ENCODE measurements around the gene SLC4A5. TPM values are rescaled to one million over a fixed set of nuclear protein-coding genes. Genes with fewer than 3 reads are reported as not detected.

SLC4A5 gene, protein sequence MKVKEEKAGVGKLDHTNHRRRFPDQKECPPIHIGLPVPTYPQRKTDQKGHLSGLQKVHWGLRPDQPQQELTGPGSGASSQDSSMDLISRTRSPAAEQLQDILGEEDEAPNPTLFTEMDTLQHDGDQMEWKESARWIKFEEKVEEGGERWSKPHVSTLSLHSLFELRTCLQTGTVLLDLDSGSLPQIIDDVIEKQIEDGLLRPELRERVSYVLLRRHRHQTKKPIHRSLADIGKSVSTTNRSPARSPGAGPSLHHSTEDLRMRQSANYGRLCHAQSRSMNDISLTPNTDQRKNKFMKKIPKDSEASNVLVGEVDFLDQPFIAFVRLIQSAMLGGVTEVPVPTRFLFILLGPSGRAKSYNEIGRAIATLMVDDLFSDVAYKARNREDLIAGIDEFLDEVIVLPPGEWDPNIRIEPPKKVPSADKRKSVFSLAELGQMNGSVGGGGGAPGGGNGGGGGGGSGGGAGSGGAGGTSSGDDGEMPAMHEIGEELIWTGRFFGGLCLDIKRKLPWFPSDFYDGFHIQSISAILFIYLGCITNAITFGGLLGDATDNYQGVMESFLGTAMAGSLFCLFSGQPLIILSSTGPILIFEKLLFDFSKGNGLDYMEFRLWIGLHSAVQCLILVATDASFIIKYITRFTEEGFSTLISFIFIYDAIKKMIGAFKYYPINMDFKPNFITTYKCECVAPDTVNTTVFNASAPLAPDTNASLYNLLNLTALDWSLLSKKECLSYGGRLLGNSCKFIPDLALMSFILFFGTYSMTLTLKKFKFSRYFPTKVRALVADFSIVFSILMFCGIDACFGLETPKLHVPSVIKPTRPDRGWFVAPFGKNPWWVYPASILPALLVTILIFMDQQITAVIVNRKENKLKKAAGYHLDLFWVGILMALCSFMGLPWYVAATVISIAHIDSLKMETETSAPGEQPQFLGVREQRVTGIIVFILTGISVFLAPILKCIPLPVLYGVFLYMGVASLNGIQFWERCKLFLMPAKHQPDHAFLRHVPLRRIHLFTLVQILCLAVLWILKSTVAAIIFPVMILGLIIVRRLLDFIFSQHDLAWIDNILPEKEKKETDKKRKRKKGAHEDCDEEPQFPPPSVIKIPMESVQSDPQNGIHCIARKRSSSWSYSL
- total RNA-seq: 0.16 and 0.26 TPM in 2 replicates

DNA sequence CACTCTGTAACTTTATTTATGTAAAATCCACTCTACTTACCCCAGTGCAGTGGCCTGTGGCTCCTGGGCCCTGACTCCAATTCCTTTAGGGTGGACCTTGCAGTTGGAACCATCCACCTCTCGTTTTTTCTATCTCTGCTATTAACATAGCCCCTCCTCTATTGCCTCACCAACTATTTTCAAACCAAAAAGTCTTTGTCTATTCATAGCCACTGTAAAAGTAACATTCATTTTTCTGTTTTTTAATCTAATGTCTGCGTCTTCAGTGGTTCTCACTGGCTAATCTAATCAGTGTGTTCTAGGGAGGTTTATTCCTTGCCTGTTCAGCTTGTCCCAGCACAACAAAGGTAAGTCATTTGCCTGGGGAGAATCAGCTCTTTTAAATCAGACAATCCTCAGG lies at the start of gene SLC4A5:
SLC4A5 (minus strand) TSS at position 101 of the 400 bp plus-strand sequence. CDS start 28,393 bp downstream, outside the sequence.

DNA sequence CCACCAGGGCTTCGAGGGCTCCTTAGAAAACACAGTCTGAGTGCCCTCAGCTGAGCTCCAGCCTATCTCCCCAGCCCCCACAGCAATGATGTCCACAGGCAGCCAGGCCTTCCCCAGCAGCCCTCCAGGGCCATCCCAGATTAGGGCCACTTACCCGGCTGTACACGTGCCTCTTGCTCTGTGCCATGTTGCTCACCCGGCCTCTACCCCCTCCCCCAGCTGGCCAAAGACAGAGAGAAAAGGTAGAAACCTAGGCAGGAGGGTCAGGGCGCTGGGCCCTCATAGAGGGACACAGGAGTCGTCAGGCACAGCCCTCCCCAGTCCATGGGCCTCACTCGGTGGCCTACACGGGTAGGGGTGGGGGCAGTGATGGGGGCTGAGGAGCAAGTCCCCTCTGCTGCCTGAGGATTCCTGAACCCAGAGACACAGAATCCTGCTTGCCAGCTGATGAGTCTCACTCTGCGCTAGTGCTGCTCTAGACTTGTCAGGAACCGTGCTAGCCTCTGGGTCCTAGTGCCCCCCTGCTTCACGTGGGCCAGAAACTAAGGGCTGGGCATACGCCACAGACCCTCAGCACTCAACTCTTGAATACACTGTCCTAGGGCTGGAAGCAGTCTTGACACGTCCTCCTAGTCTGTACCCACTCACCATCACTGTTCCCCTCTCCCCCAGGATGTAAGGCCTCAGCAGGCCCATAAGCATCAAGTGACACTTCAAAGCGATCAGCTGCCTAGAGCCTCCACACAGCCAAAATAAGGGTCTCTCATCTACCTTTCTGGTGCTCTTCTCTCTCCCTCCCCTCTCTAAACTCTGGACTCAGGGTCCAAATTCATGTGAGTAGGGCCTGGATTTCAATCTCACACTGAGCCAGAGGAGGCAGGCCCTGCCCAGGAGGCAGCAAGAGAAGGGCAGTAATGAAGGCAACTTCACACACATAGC lies 36.9 kb upstream of the SLC4A5 start, which contains the start of gene DCTN1:
DCTN1 (minus strand) TSS at position 461 of the 939 bp plus-strand sequence; CDS start at position 187, 274 bp downstream.

DNA sequence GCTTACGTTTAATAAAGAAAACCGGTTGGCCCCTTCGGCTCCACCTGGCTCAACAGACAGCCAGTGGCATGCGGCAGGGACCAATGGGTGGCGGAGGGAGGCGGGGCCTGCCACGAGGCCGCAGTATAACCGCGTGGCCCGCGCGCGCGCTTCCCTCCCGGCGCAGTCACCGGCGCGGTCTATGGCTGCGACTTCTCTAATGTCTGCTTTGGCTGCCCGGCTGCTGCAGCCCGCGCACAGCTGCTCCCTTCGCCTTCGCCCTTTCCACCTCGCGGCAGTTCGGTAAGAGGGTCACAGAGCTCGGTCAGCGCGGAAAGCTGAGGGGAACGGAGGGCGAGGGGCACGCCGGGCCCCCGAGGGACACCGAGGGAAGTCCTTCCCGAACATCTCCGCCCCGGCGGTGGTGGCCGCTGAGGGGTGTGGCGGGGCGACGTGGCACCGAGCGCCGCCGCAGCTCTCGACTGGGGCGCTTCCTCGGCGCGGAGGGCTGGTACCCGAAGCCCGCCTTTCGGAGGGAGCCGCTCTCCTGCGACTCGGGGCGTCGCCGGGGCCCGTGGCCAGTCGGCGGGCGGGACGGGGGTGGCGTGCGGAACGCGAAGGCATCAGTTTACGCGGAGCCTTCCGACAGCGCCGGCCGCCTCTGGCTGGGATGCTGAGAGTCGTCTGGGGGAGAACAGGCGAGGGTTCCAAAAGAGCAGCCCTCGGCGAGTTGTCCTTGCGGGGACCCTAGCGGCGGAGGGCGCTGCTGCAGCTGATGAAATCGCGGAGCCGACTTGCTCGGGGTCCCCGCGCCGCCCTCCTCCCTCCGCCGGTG lies 144.5 kb downstream of the SLC4A5 start, which contains the start of gene MTHFD2:
MTHFD2 (plus strand) TSS at position 155 of the 814 bp plus-strand sequence; CDS start at position 182, 27 bp downstream.

DNA sequence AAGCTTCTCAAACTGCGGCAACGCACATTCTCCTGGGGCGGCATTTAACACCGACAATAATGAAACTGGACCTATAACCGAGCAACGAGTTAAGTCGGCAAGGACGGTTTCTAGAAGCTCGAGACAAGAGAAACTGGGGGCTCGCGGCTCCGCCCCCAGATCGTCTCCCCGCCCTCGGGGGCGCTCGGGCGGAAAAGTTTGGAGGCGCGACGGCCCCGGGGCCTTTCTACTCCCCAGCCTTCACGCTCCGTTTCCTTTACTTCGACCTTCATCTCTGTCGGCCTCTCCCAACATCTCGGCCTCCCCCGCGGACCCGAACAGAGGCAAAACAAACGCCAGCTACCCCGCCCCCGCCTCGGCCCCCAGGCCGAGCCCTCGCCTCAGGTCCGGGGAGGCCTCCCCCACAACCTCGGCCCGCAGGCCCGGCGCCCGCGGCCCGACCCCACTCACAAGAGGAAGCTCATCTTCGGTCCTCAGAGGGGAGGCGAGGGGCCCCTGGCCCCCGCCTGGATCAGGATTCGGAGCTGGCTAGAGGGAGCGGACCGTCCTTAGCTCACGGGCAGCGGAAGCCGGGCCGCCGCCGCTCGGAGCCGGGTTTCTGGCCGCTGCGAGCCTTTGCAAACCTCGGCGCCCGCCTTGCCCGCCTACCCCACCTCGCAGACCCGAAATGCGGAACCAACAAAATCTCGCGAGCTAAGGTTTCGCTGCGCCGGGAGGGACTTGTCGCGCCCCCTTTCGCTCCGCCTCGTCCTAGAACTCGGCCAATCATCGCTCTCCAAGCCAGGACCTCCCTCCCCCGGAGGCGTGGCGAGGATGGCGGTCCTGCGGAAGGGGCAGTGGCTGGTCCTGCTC lies 164.8 kb downstream of the SLC4A5 start, which contains the start of gene MOB1A:
MOB1A (minus strand) TSS at position 669 of the 852 bp plus-strand sequence; CDS start at position 464, 205 bp downstream.

Other genes with a start within 250 kb of the SLC4A5 start
- gene BOLA3, start 195.5 kb downstream of the SLC4A5 start, total RNA-seq: 14.5 and 24.0 TPM in 2 replicates
- 37.4 and 58.3 TPM in 2 replicates for gene MOB1A, start 164.5 kb downstream of the SLC4A5 start, total RNA-seq
- gene MTHFD2, start 144.8 kb downstream of the SLC4A5 start, total RNA-seq: 29.0 and 69.7 TPM in 2 replicates
- 239 and 256 TPM in 2 replicates for gene DCTN1, start 36.9 kb upstream of the SLC4A5 start, total RNA-seq
- gene C2orf81, start 78.2 kb upstream of the SLC4A5 start, total RNA-seq: 0.79 and 1.4 TPM in 2 replicates
- 28.6 and 30.6 TPM in 2 replicates for gene WDR54, start 78.3 kb upstream of the SLC4A5 start, total RNA-seq
- 17.8 and 18.1 TPM in 2 replicates for gene RTKN, start 98.5 kb upstream of the SLC4A5 start, total RNA-seq
- 14.2 and 30.1 TPM in 2 replicates for gene INO80B, start 111.7 kb upstream of the SLC4A5 start, total RNA-seq
- 79.4 and 88.0 TPM in 2 replicates for gene WBP1, start 115.0 kb upstream of the SLC4A5 start, total RNA-seq
- gene MOGS, start 122.0 kb upstream of the SLC4A5 start, total RNA-seq: 28.0 and 33.4 TPM in 2 replicates
- 68.4 and 79.9 TPM in 2 replicates for gene MRPL53, start 129.3 kb upstream of the SLC4A5 start, total RNA-seq
- gene CCDC142, start 139.6 kb upstream of the SLC4A5 start, total RNA-seq: 15.9 and 21.0 TPM in 2 replicates
- gene TTC31, start 139.7 kb upstream of the SLC4A5 start, total RNA-seq: 7.6 and 9.1 TPM in 2 replicates
- gene LBX2, start 156.2 kb upstream of the SLC4A5 start, total RNA-seq: 3.8 and 6.4 TPM in 2 replicates
- 28.2 and 34.9 TPM in 2 replicates for gene PCGF1, start 164.3 kb upstream of the SLC4A5 start, total RNA-seq
- gene TLX2, start 171.0 kb upstream of the SLC4A5 start, total RNA-seq: 1.4 TPM in 2 replicates
- 0.16 TPM in 1 of 2 replicates, not detected in the other for gene DQX1, start 182.8 kb upstream of the SLC4A5 start, total RNA-seq
- gene AUP1, start 186.3 kb upstream of the SLC4A5 start, total RNA-seq: 58.5 and 79.5 TPM in 2 replicates
- 43.2 and 63.9 TPM in 2 replicates for gene HTRA2, start 186.5 kb upstream of the SLC4A5 start, total RNA-seq
- 23.6 and 30.0 TPM in 2 replicates for gene LOXL3, start 210.5 kb upstream of the SLC4A5 start, total RNA-seq
- gene DOK1, start 211.3 kb upstream of the SLC4A5 start, total RNA-seq: 22.7 and 31.5 TPM in 2 replicates

Measured in bronchial smooth muscle cell (primary cell).